PFSK-1 (cell line): ENCODE measurements around the gene MCOLN1.

Experiments used
- POLR2AphosphoS5 ChIP-seq: IDR thresholded peaks from 2 replicates; pipeline ENCODE4 v1.6.1; 2012; ENCODE audit warnings: low read depth, mild to moderate bottlenecking, control low read depth, low read length, moderate library complexity
- TAF1 ChIP-seq: IDR thresholded peaks from 2 replicates; pipeline ENCODE4 v1.6.1; 2012; ENCODE audit warnings: low read length, control low read depth, borderline replicate concordance; ENCODE audit not compliant: insufficient read depth
- TF ChIP-seq, protein P1 (sequence below), 2 experiments: IDR thresholded peaks; 2 replicates each; pipeline versions ENCODE4 v1.6.1 to v1.8.0; 2011 to 2012; ENCODE audit warnings: low read depth in 2 of 2, low read length in 2 of 2, control low read depth in 1 of 2, inconsistent platforms in 1 of 2, mild to moderate bottlenecking in 1 of 2, moderate library complexity in 1 of 2; ENCODE audit not compliant: insufficient read depth in 1 of 2

DNA sequence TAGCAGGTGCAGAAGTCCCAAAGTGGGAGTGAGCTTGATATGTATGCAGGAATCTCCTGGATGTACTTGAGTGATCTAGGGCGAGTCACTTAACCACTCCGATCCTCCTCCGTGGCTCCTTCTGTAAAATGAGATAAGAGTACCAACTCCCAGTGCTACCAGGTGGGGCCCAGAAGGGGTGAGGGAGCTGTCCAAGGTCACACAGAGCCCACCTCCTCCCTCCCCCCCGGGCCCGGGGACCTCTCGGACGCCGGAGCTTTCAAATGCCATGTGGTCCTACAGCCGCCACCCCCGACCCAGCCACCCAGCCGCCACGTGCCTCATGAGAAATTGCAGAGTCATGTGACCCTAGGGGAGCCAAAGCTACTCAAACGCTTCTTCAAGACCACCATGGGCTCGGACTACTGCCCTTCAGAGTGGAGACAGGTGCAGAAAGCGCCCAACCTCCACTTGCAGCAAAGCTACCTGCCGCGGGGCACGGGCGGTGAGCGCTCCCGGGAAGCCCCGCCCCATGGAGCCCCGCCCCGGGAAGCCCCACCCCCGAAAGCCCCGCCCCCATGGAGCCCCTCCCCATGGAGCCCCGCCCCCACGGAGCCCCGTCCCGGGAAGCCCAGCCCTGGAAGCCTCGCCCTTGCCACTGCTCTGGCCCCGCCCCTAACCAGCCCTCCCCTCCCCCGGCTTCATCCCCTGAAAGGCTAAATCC is 16.6 kb upstream of the MCOLN1 start:
- TF ChIP-seq POLR2AphosphoS5, result no peak
- TF ChIP-seq TAF1, result no peak
- TF ChIP-seq, protein P1, sequence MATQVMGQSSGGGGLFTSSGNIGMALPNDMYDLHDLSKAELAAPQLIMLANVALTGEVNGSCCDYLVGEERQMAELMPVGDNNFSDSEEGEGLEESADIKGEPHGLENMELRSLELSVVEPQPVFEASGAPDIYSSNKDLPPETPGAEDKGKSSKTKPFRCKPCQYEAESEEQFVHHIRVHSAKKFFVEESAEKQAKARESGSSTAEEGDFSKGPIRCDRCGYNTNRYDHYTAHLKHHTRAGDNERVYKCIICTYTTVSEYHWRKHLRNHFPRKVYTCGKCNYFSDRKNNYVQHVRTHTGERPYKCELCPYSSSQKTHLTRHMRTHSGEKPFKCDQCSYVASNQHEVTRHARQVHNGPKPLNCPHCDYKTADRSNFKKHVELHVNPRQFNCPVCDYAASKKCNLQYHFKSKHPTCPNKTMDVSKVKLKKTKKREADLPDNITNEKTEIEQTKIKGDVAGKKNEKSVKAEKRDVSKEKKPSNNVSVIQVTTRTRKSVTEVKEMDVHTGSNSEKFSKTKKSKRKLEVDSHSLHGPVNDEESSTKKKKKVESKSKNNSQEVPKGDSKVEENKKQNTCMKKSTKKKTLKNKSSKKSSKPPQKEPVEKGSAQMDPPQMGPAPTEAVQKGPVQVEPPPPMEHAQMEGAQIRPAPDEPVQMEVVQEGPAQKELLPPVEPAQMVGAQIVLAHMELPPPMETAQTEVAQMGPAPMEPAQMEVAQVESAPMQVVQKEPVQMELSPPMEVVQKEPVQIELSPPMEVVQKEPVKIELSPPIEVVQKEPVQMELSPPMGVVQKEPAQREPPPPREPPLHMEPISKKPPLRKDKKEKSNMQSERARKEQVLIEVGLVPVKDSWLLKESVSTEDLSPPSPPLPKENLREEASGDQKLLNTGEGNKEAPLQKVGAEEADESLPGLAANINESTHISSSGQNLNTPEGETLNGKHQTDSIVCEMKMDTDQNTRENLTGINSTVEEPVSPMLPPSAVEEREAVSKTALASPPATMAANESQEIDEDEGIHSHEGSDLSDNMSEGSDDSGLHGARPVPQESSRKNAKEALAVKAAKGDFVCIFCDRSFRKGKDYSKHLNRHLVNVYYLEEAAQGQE (IDR thresholded peaks at IDR 0.05; ENCODE audit: insufficient read depth in 1 of 2, low read depth in 2 of 2, low read length in 2 of 2), result peak; percentile 42 to 83; a peak in 2 of 4 replicates
